NCI-H774 (cell line): ENCODE data around the gene RAD21L1.

ENCODE experiments used
- DNase-seq: peaks from one replicate; lab custom pipeline; 2025; lab: John Stamatoyannopoulos, UW

The RAD21L1 gene

DNA sequence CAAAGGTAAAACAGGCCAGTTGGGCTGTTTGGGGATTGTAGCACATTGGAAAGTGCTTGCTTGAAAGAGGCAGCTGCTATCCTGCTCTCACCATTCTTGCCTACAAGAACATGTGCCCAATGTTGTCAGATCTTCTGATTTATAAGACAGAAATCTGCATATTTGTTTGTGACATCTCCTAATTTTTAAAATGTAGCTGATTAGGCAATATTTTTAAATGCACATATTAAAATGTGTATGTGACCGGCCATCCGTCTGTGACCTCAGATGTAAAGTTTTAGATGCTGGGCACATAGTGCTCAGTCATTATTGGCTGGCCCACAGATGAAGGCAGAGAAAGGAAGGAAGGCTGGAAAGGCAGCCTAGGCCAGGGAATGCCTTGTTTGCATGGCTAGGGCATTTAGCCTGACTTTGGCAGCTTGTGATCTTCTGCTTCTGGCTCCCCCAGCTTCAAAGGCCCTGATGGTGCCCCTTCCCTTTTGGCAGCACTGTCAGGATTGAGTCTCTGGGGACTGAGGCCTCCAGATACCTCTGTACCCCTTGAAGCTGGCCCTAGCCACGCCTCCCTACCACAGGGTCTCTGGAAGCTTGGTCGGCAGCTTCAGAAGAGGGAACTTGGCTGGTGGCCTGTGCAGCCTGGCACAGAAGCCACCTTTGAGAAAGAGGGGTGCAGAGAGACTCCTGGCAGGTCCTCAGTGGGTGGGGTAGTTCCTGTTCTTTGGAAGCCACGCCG, 46.7 kb downstream of the RAD21L1 start:
- no peak for DNase-seq

DNA sequence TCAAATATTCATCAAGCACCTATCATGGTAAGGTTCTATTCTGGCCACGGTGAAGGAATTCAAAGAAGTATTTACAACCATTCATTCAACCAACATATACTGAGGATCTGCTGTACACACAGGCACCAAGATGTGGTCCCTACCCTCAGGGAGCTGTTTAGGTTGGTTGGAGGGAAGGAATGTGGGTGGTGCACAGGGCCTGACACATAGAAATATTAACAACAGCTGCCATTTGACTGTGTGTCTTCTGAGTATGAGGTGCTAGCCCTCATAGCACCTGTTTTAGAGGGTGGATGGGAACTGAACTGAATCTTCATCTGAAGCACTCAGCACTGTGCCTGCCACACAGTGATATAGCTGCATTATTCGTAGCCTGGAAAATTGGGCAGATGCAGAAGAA, 47.5 kb downstream of the RAD21L1 start:
- DNase-seq, result no peak

DNA sequence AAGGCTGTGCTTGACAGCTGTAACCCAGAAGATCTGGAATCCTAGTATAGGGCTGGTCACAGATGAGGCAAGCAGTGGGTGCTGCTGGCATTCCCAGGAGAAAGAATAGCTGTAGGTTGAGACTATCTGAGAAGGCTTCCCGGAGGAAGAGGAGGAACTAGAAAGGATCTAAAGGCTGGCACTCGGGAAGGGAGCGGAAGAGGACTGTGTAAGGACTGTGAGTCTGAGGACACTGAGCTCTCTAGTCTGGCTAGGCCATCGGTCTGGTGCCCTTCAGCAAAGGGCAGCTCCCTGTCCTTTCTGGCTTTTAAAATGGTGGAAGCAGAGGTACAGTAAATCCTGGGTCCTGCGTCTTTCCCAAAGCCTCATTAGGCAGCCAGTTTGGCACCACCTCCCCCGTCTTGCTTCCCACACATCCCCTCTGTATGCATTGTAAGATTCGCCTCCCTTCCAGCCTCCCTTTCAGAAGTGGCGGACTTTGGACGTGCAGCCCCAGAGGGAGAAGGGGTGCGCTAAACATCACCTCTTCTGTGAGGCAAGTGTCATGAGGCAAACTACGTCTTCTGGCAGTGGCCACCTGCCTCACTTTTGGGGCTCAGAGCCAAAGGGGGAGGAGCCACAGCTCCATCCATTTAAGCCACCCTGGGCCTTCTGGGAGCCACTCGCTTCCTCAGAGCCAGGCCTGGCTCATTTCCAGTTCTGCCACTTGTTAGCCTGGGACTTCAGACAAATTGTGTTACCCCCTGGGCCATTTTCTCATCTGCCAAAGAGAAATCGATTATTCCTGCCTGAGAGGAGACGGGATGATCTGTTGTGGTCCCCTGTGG, 48.9 kb downstream of the RAD21L1 start:
- DNase-seq, result peak; percentile 58

- no peak for DNase-seq
Observed at GRCh38 chr20:1275919-1276318, 50.1 kb downstream of the RAD21L1 start.

DNA sequence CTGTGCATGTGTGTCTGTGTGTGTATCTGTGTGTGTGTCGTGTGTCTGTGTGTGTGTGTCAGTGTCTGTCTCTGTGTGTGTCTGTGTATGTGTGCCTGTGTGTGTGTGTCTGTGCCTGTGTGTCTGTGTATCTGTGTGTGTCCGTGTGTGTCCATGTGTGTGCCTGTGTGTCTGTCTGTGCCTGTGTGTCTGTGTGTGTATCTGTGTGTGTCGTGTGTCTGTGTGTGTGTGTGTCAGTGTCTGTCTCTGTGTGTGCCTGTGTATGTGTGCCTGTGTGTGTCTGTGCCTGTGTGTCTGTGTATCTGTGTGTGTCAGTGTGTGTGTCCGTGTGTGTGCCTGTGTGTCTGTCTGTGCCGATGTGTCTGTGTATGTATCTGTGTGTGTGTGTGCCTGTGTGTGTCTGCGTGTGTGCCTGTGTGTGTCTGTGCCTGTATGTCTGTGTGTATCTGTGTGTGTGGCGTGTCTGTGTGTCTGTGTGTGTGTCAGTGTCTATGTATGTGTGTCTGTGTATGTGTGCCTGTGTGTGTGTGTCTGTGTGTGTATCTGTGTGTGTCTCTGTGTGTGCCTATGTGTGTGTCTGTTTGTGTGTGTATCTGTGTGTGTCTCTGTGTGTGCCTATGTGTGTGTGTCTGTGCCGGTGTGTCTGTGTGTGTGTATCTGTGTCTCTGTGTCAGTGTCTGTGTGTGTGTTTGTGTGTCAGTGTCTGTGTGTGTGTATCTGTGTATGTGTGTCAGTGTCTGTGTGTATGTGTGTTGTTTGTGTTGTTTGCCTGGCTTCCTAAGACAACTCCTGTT, 51.9 kb downstream of the RAD21L1 start:
- no peak for DNase-seq

DNA sequence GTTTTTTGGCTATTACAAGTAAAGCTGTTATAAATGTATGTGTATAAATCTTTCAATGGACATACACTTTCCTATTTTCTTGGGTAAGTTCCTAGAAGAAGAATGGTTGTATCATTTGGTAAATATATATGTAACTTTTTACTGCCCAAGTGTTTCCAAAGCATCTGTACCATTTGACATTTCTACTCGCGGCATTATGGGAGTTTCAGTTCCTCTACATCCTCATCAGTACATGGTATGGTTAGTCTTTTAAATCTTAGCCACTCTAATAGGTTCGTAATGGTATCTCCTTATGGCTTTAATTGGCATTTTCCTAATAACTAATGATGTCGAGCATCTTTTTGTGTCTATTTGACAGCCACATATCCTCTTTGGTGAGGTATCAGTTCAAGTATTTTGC, 53.1 kb downstream of the RAD21L1 start:
- DNase-seq, result no peak

GRCh38 chr20:1280195-1281102, 54.6 kb downstream of the RAD21L1 start:
- DNase-seq, result no peak

- peak; percentile 51 for DNase-seq
Observed at GRCh38 chr20:1281279-1282057, 55.6 kb downstream of the RAD21L1 start.

DNA sequence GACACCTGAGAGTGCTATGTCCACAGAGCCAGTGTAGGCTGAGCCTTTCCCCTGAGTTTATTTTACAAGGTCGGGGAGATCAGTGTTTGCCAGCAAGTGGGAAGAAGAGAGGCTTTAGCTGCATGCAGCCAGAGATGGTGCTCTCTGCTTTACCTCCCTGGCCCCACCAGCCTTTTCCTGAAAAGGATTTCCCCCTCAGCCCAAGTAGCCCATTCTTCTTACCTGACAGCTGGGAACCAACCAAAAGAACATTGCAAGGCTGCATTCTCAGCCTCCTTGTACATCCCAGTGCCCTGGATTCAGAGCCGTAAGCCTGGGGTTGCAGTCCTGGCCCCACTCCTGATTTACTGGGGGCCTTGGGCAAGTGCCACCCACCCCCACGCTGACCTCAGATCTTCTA, 57.1 kb downstream of the RAD21L1 start:
- no peak for DNase-seq

- no peak for DNase-seq
Observed at GRCh38 chr20:1283522-1284510, 58.0 kb downstream of the RAD21L1 start.

DNA sequence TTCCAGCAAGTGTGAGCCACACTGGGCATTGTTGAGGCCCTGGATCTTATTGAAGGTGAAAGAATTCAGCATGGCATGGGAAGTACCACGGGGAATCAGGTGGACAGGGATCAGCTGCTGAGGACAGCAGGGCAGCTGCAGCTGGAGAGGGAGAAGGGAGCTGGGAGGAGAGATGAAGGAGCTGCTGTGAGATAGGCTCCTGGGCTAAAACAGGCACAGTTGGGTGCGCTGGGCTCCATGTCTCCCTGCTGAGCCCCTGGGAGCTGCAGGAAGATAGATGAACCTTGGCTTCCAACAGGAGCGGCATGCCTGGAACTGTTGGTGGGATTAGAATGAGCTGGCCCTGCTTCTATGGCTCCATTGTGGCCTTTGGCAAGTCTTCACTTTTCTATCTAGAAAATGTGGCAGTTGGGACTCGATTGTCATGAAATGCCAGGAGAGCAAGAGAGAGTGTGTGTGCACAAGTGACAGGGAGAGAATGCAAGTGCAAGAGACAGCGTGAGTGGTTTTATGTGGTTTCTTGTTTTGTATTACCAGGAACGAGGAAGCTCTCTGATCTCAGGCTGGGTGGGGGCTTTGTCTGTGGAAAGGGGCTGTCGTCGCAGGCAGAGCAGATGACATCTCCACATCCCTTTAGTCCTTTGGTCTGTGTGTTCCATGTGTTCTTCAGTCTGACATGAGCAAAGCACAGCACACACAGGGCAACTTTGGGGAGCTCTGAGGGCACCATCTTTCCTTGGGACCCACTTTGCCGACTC, 60.6 kb downstream of the RAD21L1 start:
- DNase-seq, result no peak

- no peak for DNase-seq
Observed at GRCh38 chr20:1287306-1287705, 61.5 kb downstream of the RAD21L1 start.

DNA sequence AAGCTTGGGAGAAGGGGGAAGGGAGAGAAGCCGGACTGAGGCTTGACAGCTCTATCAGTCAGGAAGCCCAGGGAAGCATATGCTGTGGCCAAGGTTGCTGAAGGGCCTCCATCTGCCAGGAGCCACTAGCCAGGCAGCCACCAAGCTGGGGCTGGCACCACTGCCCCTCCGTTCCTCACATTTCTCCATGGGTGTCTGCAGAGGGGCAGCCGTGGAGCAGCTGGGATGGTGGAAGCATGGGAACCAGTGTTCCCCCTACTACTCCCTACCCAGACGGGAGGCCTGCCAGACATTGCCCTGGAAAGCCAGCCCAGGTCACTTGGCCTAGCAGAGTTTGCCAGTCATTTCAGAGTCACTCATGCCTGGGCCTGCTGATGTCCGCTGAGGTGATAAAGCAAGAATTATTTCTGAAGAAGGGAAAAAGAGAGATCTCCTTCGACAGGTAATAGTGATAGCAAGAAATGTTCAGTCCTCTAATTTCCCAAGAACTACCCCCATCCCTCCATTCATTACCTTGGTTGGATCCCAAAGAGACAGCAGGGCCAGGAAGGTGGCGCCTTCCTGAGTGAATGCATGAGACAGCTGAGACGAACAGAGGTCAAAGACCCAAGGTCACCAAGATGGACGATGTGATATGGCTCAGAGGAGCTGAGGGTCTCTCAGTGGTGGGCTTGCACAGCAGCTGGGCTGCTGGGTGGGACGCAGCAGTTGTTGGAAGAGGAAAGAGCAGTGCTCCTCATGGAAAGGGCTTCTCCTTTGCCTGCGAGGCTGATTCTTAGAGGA, 62.1 kb downstream of the RAD21L1 start:
- no peak for DNase-seq

DNA sequence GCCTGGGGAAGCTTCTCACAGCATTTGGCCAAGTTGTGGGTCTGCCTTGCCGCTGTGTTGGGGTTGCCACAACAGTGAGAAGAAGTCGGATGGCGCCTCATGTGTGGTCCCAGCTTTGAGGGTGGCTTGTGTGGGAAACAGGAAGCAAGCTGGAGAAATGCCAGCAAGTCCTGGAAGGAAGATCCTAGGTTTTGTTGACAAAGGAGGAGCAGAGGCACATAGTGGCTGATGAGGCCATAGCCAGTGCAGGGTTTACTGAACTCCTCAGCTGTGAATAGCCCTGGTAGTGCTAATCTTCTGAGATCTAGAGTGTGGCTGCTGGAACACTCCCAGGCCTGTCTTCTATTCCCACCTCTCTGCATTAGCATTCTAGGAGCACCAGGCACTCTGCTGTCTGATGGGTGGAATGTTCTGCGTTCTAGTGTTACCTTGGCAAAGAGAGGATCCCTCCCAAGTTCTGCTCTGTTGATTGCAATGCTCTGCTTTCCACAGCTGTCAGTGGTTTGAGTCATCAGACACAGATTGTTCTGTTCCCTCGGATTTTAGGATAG, 65.4 kb downstream of the RAD21L1 start:
- no peak for DNase-seq

DNA sequence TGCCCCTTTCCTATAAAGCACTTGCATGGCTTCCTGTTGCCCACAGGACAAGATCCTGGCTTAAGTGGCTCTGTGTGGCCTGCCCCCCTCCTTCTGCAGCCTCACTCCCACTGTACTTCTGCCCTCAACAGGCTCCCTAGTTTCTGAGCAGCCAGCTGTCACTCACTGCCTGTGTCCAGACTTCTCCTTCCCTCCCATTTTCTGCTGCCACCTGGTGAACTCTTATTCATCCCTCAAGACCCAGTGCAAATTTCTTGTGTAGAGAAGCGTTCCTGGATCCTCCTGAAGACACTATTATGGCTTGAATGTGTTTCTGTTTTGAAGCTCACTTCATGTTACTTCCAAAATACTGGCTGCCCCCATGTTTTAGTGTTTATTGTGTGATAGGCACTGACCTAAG, 66.8 kb downstream of the RAD21L1 start:
- no peak for DNase-seq

DNA sequence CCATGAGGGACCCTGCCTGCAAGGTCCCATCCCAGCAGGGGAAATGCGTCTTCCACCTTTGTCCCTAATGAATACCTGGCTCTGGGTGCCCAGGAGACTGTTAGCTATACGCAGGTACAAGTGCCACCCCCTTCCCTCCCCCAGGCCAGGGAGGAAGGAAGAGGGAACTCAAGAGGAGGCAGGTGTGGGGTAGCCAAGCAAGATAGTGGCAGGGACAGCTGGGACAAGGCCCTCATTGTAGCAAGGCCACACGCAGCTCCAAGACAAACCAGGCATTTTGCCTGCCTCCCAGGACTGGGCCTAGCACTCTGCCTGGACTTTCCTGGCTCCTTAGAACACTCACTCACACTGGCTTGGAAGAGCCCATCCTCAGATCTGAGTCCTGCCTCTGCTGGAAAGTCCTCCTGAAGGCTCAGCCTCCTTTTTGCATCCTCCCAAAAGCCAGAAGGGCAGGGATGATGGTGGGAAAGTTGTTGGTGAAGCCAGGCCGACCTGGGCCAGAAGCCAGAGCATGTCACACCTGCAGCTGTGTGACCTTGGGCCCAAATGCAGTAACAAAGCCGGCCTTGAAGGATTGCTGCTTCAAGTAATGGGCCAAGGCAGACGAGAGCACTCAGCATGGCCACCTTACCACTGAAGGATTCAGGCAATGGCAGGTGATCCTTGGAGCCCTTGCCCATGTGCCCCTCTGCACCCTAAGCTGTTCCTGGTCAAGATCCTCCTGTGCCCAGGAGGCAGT, 68.0 kb downstream of the RAD21L1 start:
- no peak for DNase-seq

DNA sequence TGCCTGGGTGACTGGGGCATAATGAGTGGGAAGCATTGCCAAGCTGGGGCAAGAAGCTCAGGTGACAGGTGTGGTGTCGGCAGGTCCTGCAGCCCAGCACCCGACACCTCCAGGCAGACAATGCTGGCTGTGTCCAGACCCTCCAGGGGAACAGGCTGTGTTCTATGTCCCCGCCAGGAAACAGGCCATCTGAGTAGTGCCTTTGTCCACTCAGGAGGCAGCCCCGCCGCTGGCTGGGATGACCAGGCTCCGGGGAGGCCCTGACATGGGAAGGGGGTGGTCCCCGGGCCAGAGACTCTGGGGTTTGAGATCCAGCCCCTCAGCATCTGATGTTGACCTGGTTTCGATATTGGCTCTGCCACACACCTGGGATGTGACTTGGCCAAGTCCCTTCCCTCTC, 68.7 kb downstream of the RAD21L1 start:
- DNase-seq, result no peak
